ENCODE measurements around the gene USP33.
"Not testable (repeated sequence)": the region's sequence is repeated elsewhere in the genome, so short reads cannot be mapped to it uniquely, and the experiment has no call there.

USP33 gene

DNA sequence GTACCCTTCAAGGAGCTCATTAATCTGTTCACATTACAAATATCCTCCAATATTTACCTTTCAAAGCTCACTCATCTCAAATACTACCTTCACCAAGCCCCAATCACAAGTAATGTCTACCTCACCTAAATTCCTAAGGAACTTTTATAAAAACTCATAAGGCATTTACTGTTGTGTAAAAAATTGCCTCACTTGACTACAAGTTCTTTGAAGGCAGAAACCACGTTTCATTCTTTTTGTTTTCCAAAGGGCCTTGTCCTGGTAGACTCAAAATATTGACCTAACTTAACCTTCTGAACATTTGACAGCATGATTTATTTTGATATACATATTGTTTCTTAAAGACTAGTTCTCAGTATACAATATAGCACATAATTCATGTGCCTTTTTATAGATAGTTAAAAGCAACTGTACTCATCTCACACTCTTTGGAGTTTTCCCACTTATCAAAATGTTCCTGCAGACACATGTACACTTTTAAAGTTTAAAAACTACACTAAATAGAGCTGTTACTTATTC, 2.5 kb downstream of the USP33 start:
- Mint-ChIP-seq H3K27ac (no peak overlapping the region), H3K36me3 (no peaks in the 10 kb centered on the region), H3K27me3 (no peaks in the 10 kb centered on the region), H3K9me3 (no peaks in the 10 kb centered on the region), H3K4me1 (peaks cover 42% of the 10 kb centered on the region), H3K4me3 (no peak overlapping the region)
- ATAC-seq = no peak

GRCh38 chr1:77756052-77756754, 3.4 kb downstream of the USP33 start:
- ATAC-seq = no peak
- peaks cover 42% of the 10 kb centered on the region for H3K4me1 Mint-ChIP-seq
- H3K27ac Mint-ChIP-seq = peak overlapping the region; percentile 38
- H3K36me3 Mint-ChIP-seq = no peaks in the 10 kb centered on the region
- no peaks in the 10 kb centered on the region for H3K27me3 Mint-ChIP-seq
- no peaks in the 10 kb centered on the region for H3K9me3 Mint-ChIP-seq
- no peak overlapping the region for H3K4me3 Mint-ChIP-seq

DNA sequence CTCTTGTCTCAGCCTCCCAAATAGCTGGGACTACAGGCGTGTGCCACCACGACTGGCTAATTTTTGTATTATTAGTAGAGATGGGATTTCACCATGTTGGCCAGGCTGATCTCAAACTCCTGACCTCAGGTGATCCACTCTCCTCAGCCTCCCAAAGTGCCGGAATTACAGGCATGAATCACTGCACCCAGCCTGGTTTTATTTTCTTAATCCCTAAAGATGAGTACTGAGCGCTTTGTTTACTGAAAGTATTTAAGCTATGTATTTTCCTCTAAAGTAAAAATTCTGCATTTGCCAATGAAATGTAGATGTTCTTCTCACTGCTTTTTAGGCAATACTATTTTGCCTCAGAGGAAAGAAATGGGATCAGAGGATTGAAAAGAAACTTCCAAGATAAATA, 10.2 kb downstream of the USP33 start:
- Mint-ChIP-seq H3K4me1 (peaks cover 58% of the 10 kb centered on the region), H3K36me3 (peaks cover 13% of the 10 kb centered on the region)
- H3K4me3 Mint-ChIP-seq, H3K27me3 Mint-ChIP-seq, ATAC-seq, H3K27ac Mint-ChIP-seq, H3K9me3 Mint-ChIP-seq: not testable (repeated sequence)

DNA sequence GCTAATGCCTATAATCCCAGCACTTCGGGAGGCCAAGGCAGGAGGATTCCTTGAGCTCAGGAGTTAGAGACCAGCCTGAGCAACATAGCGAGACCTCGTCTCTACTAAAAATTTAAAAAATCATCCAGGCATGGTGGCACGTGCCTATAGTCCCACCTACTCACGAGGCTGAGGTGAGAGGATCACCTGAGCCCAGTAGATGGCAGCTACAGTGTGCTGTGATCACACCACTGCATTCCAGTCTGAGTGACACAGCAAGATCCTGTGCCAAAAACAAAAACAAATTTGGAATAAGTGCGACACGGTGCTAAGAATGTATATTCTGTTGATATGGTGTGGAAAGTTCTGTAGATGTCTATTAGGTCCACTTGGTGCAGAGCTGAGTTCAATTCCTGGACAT, 15.1 kb downstream of the USP33 start:
- ATAC-seq = no peak
- H3K9me3 Mint-ChIP-seq = no peaks in the 10 kb centered on the region
- H3K4me3 Mint-ChIP-seq = no peak overlapping the region
- H3K4me1 Mint-ChIP-seq = peaks cover 53% of the 10 kb centered on the region
- no peaks in the 10 kb centered on the region for H3K27me3 Mint-ChIP-seq
- H3K27ac Mint-ChIP-seq = no peak overlapping the region
- peaks cover 19% of the 10 kb centered on the region for H3K36me3 Mint-ChIP-seq

- H3K36me3 Mint-ChIP-seq = peaks cover 26% of the 10 kb centered on the region
- H3K27ac Mint-ChIP-seq = no peak overlapping the region
- no peaks in the 10 kb centered on the region for H3K9me3 Mint-ChIP-seq
- no peak for ATAC-seq
- peaks cover 33% of the 10 kb centered on the region for H3K4me1 Mint-ChIP-seq
- H3K27me3 Mint-ChIP-seq = no peaks in the 10 kb centered on the region
- no peak overlapping the region for H3K4me3 Mint-ChIP-seq
These were observed 17.6 kb downstream of the USP33 start for GRCh38 chr1:77742011-77742555.

GRCh38 chr1:77741316-77741715, 18.3 kb downstream of the USP33 start:
- H3K36me3 Mint-ChIP-seq = peaks cover 30% of the 10 kb centered on the region
- H3K9me3 Mint-ChIP-seq = no peaks in the 10 kb centered on the region
- H3K4me1 Mint-ChIP-seq = peaks cover 25% of the 10 kb centered on the region
- no peak overlapping the region for H3K27ac Mint-ChIP-seq
- no peak for ATAC-seq
- no peaks in the 10 kb centered on the region for H3K27me3 Mint-ChIP-seq
- H3K4me3 Mint-ChIP-seq = no peak overlapping the region

DNA sequence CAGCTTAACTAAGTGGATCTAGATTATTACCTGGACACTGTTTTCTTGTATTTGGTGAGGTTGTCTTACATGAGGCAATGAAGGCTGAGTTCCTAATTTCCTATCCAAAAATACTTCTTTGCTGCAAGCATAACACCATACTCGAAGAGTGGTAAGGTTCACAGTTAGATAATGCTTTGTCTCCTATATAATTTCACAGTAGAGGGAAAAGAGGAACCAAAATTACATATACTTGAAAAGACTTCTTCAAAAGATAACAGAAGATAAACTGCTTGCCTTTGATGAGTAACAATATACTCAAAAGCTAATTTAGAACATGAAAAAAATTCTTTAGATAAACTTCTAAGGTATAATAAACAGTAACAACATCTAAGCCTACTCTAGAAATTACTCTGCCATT, 20.4 kb downstream of the USP33 start:
- Mint-ChIP-seq H3K9me3 (no peaks in the 10 kb centered on the region), H3K27ac (no peak overlapping the region), H3K36me3 (peaks cover 25% of the 10 kb centered on the region), H3K4me3 (no peak overlapping the region), H3K4me1 (peaks cover 6% of the 10 kb centered on the region), H3K27me3 (no peaks in the 10 kb centered on the region)
- no peak for ATAC-seq

DNA sequence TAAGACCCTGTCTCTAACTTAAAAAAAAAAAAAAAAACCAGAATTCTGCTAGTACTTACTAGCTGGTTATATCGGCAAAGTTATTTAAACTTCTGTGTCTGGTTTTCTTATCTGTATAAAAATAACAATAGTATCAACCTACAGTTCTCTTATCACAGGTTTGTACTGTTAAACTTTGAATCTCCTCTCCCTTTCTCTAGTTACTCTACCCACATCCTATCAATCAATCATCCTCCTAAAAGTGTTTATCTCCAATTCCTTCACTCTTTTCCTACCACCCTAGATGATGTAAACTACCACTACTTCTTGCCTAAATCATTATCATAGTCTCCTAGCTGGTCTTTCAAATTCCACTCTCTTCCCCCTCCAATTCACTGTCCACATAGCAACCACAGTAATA, 27.6 kb downstream of the USP33 start:
- H3K27ac Mint-ChIP-seq = no peak overlapping the region

DNA sequence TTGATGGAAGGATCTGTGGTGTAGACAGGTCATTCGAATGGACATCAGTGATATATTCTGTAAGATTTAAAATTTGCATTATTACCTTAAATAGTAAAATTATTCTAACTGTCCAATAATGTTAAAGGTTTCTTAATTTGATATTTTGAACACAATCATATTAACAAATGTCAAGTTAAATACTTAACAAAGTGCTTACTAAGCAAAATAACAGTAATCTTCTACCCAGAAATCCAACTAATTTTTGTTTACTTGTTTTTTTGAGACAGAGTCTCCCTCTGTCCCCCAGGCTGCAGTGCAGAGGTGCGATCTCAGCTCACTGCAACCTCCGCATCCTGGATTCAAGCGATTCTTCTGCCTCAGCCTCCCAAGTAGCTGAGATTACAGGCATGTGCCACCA, 33.9 kb downstream of the USP33 start:
- no peak overlapping the region for H3K27ac Mint-ChIP-seq
- H3K36me3 Mint-ChIP-seq = peaks cover 52% of the 10 kb centered on the region
- H3K27me3 Mint-ChIP-seq = no peaks in the 10 kb centered on the region
- no peaks in the 10 kb centered on the region for H3K9me3 Mint-ChIP-seq
- no peaks in the 10 kb centered on the region for H3K4me1 Mint-ChIP-seq
- ATAC-seq = no peak
- no peak overlapping the region for H3K4me3 Mint-ChIP-seq

More for the DNA sequence above, 27.6 kb downstream of the USP33 start:
- no peaks in the 10 kb centered on the region for H3K4me1 Mint-ChIP-seq
- H3K9me3 Mint-ChIP-seq = no peaks in the 10 kb centered on the region
- ATAC-seq = no peak
- peaks cover 40% of the 10 kb centered on the region for H3K36me3 Mint-ChIP-seq
- no peaks in the 10 kb centered on the region for H3K27me3 Mint-ChIP-seq
- H3K4me3 Mint-ChIP-seq = no peak overlapping the region

DNA sequence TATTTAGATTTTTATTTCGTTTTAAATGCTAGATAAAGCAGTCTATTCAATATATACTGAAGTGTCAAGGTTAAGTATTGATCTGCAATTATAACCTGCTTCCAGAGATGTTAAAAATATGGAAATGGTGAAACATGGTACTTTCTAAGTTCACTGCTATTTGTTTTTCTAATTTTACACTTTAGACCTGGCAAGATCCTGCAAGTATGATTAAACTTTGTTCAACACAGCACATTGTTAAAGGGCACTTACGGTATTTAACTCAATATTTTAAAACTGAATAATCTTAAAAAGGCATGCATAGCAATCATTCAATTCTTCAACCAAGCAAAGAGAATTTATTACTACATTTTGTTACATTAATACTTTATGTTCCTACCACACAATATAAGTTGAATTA, 41.5 kb downstream of the USP33 start:
- Mint-ChIP-seq H3K4me1 (no peaks in the 10 kb centered on the region), H3K27me3 (no peaks in the 10 kb centered on the region), H3K4me3 (no peak overlapping the region), H3K27ac (no peak overlapping the region), H3K36me3 (peaks cover 50% of the 10 kb centered on the region), H3K9me3 (no peaks in the 10 kb centered on the region)
- no peak for ATAC-seq

- no peak overlapping the region for H3K27ac Mint-ChIP-seq
- no peak for ATAC-seq
- no peaks in the 10 kb centered on the region for H3K27me3 Mint-ChIP-seq
- H3K9me3 Mint-ChIP-seq = no peaks in the 10 kb centered on the region
- H3K4me3 Mint-ChIP-seq = no peak overlapping the region
- H3K36me3 Mint-ChIP-seq = peaks cover 39% of the 10 kb centered on the region
- H3K4me1 Mint-ChIP-seq = no peaks in the 10 kb centered on the region
These were observed 43.6 kb downstream of the USP33 start for GRCh38 chr1:77716065-77716464.

DNA sequence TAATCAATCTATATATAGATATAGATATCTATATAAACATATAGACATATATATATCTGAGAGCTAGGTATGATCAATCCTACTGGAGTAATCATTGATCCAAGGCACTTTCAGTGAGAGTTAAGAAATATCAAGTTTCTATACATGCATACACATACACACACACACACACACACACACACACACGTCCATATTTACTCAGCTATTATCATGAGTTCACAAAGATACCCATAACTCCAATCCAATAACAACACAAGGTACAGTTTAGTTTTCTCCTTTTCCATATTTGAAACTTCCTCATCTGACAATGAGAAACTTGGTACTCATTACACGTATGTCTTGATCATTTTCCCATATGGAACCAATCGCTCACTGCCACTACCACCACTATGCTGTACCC, 49.9 kb downstream of the USP33 start:
- ATAC-seq = no peak
- Mint-ChIP-seq H3K4me3 (no peak overlapping the region), H3K9me3 (no peaks in the 10 kb centered on the region), H3K27me3 (no peaks in the 10 kb centered on the region), H3K36me3 (peaks cover 63% of the 10 kb centered on the region), H3K27ac (no peak overlapping the region), H3K4me1 (no peaks in the 10 kb centered on the region)

DNA sequence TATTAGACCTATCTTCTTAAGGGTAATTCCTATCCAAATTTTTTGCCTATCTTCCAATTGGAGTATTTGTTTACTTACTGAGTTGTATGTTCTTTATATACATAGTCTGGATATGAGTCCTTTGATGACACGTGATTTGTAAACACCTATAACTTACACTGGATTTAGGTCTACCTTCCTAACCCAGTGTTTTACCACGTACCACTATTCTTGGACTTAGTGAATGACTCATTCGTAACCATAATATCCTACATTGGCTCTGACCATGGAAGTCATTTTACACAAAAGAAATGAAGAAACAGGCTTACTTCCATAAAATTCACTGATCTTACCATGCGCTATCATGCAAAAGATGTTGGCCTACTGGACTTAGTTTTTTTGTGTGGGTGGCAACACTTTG, 53.3 kb downstream of the USP33 start:
- Mint-ChIP-seq H3K27me3 (no peaks in the 10 kb centered on the region), H3K36me3 (peaks cover 46% of the 10 kb centered on the region), H3K9me3 (no peaks in the 10 kb centered on the region), H3K4me1 (no peaks in the 10 kb centered on the region), H3K4me3 (no peak overlapping the region), H3K27ac (no peak overlapping the region)
- ATAC-seq = no peak

DNA sequence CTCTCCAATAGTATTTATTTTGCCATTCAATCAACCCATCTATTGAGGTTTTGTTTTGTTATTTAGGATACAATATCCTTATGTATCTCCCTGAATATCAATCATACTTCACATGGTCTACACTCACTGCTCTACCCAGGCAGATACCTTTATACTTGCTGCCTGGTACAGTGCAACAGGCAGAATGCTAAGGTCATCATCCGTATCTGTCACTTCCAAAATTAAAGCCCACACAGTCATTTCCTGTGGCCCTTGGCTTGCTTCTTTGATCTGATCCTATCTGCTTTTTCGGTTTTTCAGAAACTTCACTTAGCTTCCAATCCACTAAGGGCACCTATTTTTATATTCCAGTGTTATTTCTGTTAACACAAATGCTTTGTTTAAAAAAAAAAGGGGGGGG, 54.9 kb downstream of the USP33 start:
- Mint-ChIP-seq H3K4me3 (no peak overlapping the region), H3K27me3 (no peaks in the 10 kb centered on the region), H3K4me1 (no peaks in the 10 kb centered on the region), H3K36me3 (peaks cover 39% of the 10 kb centered on the region), H3K27ac (no peak overlapping the region), H3K9me3 (no peaks in the 10 kb centered on the region)
- no peak for ATAC-seq

GRCh38 chr1:77699673-77700072, 60.0 kb downstream of the USP33 start:
- not testable (repeated sequence) for H3K27me3 Mint-ChIP-seq, H3K4me3 Mint-ChIP-seq, H3K27ac Mint-ChIP-seq, H3K4me1 Mint-ChIP-seq, H3K9me3 Mint-ChIP-seq, ATAC-seq
- H3K36me3 Mint-ChIP-seq = peaks cover 22% of the 10 kb centered on the region

GRCh38 chr1:77697441-77697840, 62.2 kb downstream of the USP33 start:
- ATAC-seq = no peak
- Mint-ChIP-seq H3K9me3 (no peaks in the 10 kb centered on the region), H3K27me3 (no peaks in the 10 kb centered on the region), H3K36me3 (peaks cover 32% of the 10 kb centered on the region), H3K4me3 (no peak overlapping the region), H3K4me1 (no peaks in the 10 kb centered on the region), H3K27ac (no peak overlapping the region)
